Prostate gland (tissue), 2 donors: ENCODE results near the gene CD48. TPM values are rescaled to one million over a fixed set of nuclear protein-coding genes. Genes with fewer than 3 reads are reported as not detected.

Experiments used
- DNase-seq: peaks from one replicate; pipeline ENCODE4 v3.0.0-alpha.2; 2019; ENCODE audit warnings: low spot score
- H3K27ac ChIP-seq, 2 donors: fragments of 200-600 bp; sonication (generic); 2 replicates each; pipeline ENCODE4 v1.5.1; 2017 to 2019
- H3K27me3 ChIP-seq: fragments of 200-600 bp; sonication (generic); replicated peaks from 2 replicates; pipeline ENCODE4 v1.5.1; 2019; ENCODE audit not compliant: insufficient read depth
- H3K36me3 ChIP-seq, 2 donors: fragments of 200-600 bp; sonication (generic); 1 replicate in 1 of 2; 2 replicates in 1 of 2; pipeline versions ENCODE4 v1.5.1 to v1.8.1; 2017 to 2019
- H3K4me1 ChIP-seq: fragments of 200-600 bp; sonication (generic); replicated peaks from 2 replicates; pipeline ENCODE4 v1.5.1; 2019
- H3K4me3 ChIP-seq, 2 donors: fragments of 200-600 bp; sonication (generic); 2 replicates each; pipeline ENCODE4 v1.5.1; 2017 to 2019
- H3K9me3 ChIP-seq: fragments of 200-600 bp; sonication (generic); 2 replicates; pipeline ENCODE4 v1.5.1; 2017
- POLR2A ChIP-seq: fragments of 450-650 bp; IDR thresholded peaks from one replicate; pipeline ENCODE4 v1.6.1; 2016; ENCODE audit warnings: antibody characterized with exemption, mild to moderate bottlenecking
- POLR2AphosphoS5 ChIP-seq: sonication (generic); formaldehyde crosslinking; IDR thresholded peaks from one replicate; pipeline ENCODE4 v1.6.1; 2017; ENCODE audit warnings: antibody characterized with exemption
- WGBS: methylation state at CpG from one replicate; pipeline ENCODE4 v1.1.5; 2018; 5-methylcytosine and 5-hydroxymethylcytosine counted together
- intact Hi-C: fragments of 100-400 bp; cut with DNase I; formaldehyde crosslinking; loops from one replicate; pipeline ENCODE4 v1.14.2; 2022
- total RNA-seq, 2 donors: library from RNA; depleted of rRNA; stranded (reverse); fragments of >200 nt; gene quantifications; one replicate each; pipeline ENCODE4 v1.1.0, GENCODE V29; 2016
- TF ChIP-seq, protein P1 (sequence below), 4 experiments: fragments of 200-600 bp in 2 of 4; fragments of 450-650 bp in 2 of 4; sonication (generic) in 2 of 4; IDR thresholded peaks; 1 replicate in 3 of 4; 2 replicates in 1 of 4; pipeline ENCODE4 v1.5.1; 2016 to 2019; ENCODE audit warnings: antibody characterized with exemption in 4 of 4, mild to moderate bottlenecking in 2 of 4, moderate library complexity in 2 of 4

The CD48 gene
- total RNA-seq, 2 donors from 2014 or later: 3.0 to 4.7 TPM

DNA sequence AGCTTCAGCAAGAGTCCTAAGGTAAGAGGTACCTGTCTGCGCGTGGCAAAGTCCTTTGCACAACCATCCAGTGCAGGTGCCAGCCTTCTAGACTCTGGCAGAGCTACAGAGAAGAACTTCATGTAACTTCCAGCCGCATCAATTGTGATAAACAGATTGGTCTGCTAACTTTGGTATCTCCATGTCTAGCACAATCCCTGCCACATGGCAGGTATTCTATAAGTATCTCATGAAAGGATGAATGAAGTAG is 29.8 kb downstream of the CD48 start:
- no peak overlapping the region for H3K4me3 ChIP-seq
- no peaks in the 10 kb centered on the region for H3K27me3 ChIP-seq
- intact Hi-C loops: no loop called here
- no peak for DNase-seq
- H3K4me1 ChIP-seq: no peaks in the 10 kb centered on the region
- H3K9me3 ChIP-seq: no peaks in the 10 kb centered on the region
- WGBS: 94% methylated on average over 3 of the region's 3 CpGs
- no peak overlapping the region for H3K27ac ChIP-seq
- TF ChIP-seq, protein P1, sequence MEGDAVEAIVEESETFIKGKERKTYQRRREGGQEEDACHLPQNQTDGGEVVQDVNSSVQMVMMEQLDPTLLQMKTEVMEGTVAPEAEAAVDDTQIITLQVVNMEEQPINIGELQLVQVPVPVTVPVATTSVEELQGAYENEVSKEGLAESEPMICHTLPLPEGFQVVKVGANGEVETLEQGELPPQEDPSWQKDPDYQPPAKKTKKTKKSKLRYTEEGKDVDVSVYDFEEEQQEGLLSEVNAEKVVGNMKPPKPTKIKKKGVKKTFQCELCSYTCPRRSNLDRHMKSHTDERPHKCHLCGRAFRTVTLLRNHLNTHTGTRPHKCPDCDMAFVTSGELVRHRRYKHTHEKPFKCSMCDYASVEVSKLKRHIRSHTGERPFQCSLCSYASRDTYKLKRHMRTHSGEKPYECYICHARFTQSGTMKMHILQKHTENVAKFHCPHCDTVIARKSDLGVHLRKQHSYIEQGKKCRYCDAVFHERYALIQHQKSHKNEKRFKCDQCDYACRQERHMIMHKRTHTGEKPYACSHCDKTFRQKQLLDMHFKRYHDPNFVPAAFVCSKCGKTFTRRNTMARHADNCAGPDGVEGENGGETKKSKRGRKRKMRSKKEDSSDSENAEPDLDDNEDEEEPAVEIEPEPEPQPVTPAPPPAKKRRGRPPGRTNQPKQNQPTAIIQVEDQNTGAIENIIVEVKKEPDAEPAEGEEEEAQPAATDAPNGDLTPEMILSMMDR (IDR thresholded peaks at IDR 0.05): no peak
- TF ChIP-seq POLR2AphosphoS5 (no peak), POLR2A (no peak)
- H3K36me3 ChIP-seq: no peaks in the 10 kb centered on the region

DNA sequence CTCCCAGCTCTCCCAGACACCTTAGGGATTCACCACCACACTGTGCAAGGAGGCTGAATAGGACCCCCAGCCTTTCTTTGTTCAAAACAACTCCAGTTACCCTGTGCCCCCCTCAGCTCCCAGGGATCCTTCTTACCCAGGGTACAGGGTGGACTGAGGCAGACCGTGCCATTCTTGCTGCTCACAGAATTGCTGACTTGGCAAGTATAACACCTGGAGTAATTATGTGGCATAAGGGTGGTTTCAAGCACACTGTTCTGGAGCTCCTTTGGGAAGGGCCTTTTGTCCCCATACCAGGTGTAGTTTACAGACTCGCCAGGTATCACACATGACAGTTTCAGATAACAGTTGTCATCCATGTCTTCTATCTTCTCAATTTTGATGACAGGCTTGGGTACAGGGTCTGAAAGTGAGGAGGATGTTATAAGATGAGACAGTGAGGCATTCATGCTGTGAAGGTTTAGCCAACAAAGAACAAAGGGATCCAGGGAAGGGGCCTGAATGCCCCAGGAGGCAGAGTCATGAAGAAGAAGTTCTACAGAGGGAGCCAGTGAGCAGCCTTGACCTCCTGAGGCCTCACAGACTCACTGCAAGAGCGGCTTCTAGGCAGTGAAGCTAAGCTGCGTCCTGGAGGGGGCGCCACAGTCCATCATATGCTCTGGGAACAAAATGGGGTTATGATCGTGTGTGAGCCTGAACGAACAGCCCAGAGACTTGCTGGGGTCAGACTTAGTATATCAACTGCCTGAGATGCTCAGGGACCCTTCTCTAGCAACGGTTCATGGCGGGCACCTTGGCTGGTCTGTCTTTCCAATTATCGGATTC is 30.3 kb downstream of the CD48 start:
- Histone ChIP-seq H3K9me3 (no peaks in the 10 kb centered on the region), H3K4me3 (no peak overlapping the region), H3K27ac (no peak overlapping the region), H3K4me1 (no peaks in the 10 kb centered on the region), H3K27me3 (no peaks in the 10 kb centered on the region), H3K36me3 (no peaks in the 10 kb centered on the region)
- no peak for DNase-seq
- intact Hi-C loops: no loop called here
- TF ChIP-seq, protein P1 (IDR thresholded peaks at IDR 0.05): peak in 2 of 4 experiments; percentile 36 to 47
- TF ChIP-seq POLR2A (no peak), POLR2AphosphoS5 (no peak)
- WGBS: 59% methylated on average over 10 of the region's 10 CpGs

DNA sequence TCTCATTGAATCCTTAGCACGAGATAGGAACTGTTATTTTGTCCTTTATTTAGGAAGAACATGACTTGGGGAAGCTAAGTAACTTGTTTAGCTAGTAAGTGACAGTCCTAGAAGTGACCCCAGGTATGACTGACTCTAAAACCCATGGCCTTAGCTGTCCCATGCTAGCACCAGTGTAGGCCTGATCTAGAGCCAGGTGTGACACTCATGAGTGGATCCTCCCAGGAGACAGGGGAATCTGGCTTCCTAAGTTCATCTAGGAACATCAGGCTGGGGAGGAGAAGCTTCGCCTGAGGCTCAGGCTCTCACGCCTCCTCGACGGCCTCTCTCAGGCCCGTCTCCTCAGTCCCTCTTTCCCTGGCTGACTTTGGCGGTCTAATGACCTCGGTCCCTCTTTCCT is 31.2 kb downstream of the CD48 start:
- H3K4me3 ChIP-seq: no peak overlapping the region
- intact Hi-C loops: no loop called here
- no peak overlapping the region for H3K27ac ChIP-seq
- no peaks in the 10 kb centered on the region for H3K9me3 ChIP-seq
- no peaks in the 10 kb centered on the region for H3K27me3 ChIP-seq
- TF ChIP-seq, protein P1 (IDR thresholded peaks at IDR 0.05): no peak
- no peaks in the 10 kb centered on the region for H3K4me1 ChIP-seq
- WGBS: 94% methylated on average over 8 of the region's 8 CpGs
- no peak for DNase-seq
- no peaks in the 10 kb centered on the region for H3K36me3 ChIP-seq

DNA sequence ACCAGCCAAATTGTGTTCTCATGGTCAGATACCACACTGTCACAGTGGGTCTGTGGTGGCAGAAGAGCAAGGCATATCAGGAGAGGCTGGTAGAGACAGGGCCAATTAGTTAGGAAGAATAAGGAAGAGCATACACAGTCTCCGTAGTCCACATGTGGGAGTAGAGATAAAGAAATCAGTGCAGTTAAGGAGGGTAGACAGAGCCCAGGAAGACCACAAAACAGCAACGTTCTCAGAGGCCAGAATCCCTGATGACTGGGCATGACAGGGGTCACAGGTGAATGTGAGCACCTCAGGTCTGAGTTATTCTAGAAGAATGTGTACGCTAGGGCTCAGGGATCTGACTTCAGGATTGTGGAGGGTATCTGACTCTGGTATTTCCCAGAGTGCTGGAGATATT is 31.7 kb downstream of the CD48 start:
- no peaks in the 10 kb centered on the region for H3K36me3 ChIP-seq
- H3K4me1 ChIP-seq: no peaks in the 10 kb centered on the region
- DNase-seq: no peak
- WGBS: 70% methylated on average over 3 of the region's 3 CpGs
- H3K27ac ChIP-seq: no peak overlapping the region
- TF ChIP-seq, protein P1 (IDR thresholded peaks at IDR 0.05): no peak
- no peak for TF ChIP-seq POLR2AphosphoS5
- no peak for TF ChIP-seq POLR2A
- intact Hi-C loops: no loop called here
- no peak overlapping the region for H3K4me3 ChIP-seq
- H3K9me3 ChIP-seq: no peaks in the 10 kb centered on the region
- no peaks in the 10 kb centered on the region for H3K27me3 ChIP-seq

DNA sequence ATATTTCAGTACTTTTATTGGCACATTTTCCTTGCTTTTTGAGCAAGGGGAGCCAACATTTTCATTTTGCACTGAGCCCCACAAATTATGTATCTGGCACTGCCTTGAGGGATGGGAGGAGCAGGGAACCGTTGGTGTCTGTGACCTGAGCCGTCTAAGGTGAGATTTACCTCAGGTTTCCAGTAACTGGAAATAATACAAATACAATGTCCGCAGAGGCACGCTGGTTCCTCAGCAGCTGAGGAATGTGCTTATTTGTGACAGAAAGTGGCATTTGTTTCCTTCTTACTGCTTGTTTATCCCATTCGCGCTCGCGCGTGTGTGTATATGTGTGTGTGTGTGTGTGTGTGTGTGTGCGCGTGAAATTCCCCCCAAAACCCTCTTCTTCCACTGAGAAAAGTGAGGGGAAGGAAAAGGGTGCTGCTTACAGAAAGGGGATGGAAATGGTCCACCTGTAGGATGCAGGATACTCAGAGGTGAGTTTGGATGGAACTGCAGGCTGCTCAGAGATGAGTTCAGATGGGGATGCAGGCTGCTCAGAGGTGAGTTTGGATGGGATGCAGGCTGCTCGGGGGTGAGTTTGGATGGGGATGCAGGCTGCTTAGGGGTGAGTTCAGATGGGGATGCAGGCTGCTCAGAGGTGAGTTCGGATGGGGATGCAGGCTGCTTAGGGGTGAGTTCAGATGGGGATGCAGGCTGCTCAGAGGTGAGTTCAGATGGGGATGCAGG is 34.6 kb downstream of the CD48 start:
- intact Hi-C loops: no loop called here
- no peak overlapping the region for H3K4me3 ChIP-seq
- H3K9me3 ChIP-seq: no peaks in the 10 kb centered on the region
- no peaks in the 10 kb centered on the region for H3K36me3 ChIP-seq
- DNase-seq: no peak
- H3K27me3 ChIP-seq: no peaks in the 10 kb centered on the region
- WGBS: 70% methylated on average over 13 of the region's 13 CpGs
- no peak overlapping the region for H3K27ac ChIP-seq
- TF ChIP-seq POLR2AphosphoS5 (no peak), POLR2A (no peak)
- TF ChIP-seq, protein P1 (IDR thresholded peaks at IDR 0.05): no peak
- H3K4me1 ChIP-seq: no peaks in the 10 kb centered on the region
